Measurements from ENCODE around the gene AGBL1.
"Not testable (repeated sequence)": the region's sequence is repeated elsewhere in the genome, so short reads cannot be mapped to it uniquely, and the experiment has no call there.

Gene AGBL1

GRCh38 chr15:86413191-86413590 lies 333.5 kb downstream of the AGBL1 start:
- DNase-seq = no peak

DNA sequence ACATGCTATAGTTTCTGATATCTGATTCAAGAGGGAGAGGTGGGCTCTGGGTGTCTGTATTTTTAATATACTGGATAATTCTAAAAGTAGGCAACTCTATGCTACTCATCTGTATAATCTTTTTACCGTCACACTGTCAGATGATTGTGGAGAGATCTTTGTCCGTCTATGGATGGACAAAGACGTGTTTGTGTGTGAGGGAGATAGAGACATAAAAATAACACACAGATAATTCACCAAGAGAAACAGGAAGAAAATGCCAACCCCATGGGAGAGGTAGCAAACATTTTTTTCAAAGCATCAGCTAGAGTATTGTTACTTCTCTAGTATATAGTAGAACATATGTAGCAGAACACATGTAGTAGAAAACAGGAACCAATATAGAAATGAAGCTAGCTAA lies 346.1 kb downstream of the AGBL1 start:
- no peak for DNase-seq

GRCh38 chr15:86432861-86433260 lies 353.2 kb downstream of the AGBL1 start:
- no peak for DNase-seq

DNA sequence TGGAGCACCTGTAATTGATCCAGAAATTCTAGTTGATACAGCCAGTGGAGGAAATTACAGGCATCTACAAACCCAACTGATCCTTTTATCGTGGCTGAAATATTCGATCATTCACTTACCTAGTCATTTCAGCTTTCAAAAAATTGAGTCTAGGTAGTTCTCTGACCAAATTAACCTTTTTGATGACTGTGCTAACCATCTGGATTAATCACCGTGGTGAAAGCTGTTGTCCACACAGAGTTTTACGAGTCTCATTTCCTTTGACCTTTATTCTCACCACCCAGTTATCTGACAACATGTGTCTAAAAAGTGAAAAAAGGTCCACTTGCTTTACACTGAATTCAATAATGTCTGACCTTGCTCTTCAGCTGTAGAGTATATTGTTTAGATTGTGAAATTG lies 354.3 kb downstream of the AGBL1 start:
- no peak for DNase-seq

GRCh38 chr15:86439614-86440013 lies 359.9 kb downstream of the AGBL1 start:
- no peak for DNase-seq

GRCh38 chr15:86444527-86444926 lies 364.9 kb downstream of the AGBL1 start:
- DNase-seq = no peak

- no peak for DNase-seq
Observed at GRCh38 chr15:86445579-86446252, 366.0 kb downstream of the AGBL1 start.

- no peak for DNase-seq
Observed at GRCh38 chr15:86446253-86446640, 366.6 kb downstream of the AGBL1 start.

DNA sequence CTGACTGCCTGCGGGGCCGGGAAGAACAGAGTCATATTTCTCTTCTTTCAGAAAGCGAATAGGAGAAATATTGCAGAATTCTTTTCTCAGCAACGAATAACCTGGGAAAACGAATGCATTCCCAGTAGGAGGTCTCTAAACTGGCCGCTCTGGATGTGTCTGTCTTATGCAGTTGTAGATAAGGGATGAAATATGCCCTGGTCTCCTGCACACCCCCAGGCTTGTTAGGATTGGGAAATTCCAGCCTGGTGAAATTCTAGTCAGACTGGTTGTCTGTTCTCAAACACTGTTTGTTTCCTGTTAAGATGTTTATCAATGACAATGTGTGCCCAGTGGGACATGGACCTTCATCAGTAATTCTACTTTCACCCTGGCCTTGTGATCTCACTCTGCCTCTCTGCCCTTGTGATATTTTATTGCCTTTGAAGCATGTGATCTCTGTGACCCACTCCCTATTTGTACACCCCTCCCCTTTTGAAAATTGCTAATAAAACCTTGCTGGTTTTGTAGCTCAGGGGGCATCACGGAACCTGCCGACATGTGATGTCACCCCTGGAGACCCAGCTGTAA lies 385.9 kb downstream of the AGBL1 start:
- DNase-seq = not testable (repeated sequence)

DNA sequence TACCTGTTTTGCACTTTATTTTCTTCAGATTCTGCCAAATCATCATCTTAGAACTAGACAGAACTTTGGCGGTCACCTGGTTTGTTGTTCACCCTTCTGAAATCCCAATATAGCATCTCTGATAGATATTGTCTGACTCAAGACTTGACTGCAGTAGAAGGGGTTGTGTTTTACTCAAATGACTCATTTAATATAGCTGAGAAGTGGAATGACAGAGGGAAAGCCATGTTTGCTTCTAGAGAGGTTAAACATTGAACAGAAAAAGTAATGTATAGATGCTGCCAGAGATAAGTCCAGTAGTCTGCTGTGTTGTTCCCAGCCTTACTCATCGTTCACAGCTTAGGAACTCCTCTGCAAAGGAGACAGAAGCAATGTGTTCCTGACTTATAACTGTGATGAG lies 402.0 kb downstream of the AGBL1 start:
- no peak for DNase-seq

DNA sequence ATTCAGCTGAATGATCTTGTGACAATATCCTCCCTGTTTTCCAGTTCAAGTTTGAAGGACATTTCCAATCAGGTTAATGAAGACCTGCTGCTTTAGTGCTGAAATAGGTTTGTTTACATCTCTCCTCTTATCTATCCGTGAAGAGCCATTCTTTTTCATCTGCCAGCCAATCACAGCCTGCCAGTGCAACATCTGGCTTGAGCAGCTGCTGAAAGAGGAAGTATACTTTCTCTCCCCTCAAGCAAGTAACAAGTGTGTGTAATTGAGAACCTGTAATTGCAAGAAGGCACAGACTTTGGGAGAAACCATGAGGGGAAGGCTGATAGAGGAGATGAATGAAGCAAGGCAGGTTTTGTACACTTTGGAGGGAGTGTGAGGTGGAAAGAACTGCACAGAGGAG lies 404.3 kb downstream of the AGBL1 start:
- DNase-seq = no peak

DNA sequence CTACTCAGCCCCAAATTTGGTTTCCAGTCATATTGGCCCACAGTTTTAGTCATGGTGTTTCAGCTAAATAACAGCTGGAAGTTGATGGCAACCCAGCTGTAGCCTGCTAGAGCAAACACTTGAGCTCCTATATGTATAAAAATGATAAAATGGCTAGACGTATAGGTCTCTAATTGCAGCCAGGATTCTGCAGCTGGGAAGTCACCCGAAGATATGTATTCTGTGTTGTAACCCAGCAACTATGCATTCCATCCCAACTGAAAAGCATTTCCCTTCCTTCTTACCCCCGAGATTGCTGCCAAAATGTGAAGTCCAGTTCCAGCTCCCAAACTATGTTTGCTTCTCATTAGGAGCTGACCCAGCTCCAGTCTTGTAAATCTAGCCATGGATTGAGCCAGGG lies 408.4 kb downstream of the AGBL1 start:
- no peak for DNase-seq

GRCh38 chr15:86489981-86490380 lies 410.3 kb downstream of the AGBL1 start:
- no peak for DNase-seq

GRCh38 chr15:86491118-86491517 lies 411.4 kb downstream of the AGBL1 start:
- DNase-seq = no peak

DNA sequence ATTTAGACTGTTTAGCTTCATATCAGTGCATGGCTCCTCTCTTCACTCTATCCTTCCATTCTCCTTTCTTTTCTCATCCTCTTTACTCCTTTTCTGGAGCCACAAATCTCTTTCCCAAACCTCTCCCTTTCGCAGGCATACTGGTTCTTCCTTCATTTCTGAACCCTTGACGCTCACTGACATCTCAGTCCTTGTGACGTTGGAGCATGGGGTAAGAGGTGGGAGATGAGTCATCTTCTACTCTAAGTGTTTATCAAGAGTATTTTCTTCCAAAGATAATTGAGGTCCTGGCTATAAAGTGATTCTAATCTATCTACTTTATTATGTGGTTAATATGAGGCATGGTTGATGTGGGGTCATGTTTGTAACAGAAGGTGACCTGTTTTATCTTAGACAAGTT lies 414.2 kb downstream of the AGBL1 start:
- DNase-seq = no peak

DNA sequence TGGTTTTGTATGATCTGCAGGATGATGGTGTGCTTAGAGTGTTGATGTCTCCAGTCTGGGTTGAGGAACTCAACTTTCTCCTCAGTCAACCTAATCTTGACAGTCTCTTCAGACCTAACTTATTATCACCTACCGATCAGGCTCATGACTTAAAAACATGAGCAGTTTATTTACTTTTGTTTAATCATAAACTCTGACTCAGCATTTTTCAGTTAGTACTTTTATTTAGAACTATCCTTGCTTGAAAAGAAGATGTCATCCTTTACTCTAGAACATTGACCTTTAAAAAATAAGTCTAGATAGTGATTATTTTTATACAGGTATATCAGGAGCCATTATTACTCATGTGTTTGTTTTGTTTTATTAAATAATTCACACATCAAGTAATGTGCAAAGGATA lies 414.8 kb downstream of the AGBL1 start:
- DNase-seq = no peak

- DNase-seq = no peak
Observed at GRCh38 chr15:86502301-86502700, 422.6 kb downstream of the AGBL1 start.

GRCh38 chr15:86505951-86506350 lies 426.3 kb downstream of the AGBL1 start:
- no peak for DNase-seq

DNA sequence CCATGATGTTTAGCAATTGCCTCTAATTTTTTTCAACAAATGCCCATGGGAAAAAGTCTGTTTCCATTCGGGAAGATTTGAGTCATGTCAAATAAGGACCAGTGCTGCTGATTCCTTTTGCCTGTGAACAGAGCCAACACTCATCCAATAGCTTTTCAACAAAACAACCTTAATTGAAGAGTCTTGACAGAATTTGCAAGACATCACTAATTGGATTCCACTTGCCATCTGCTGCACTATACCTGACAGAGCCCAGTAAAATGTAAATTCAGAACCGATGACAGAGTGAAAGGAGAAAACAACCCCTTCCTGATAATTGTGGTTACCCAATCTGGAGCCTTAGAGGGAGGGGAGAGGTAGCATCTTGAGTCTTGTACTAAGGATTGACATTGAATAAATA lies 426.7 kb downstream of the AGBL1 start:
- DNase-seq = no peak

DNA sequence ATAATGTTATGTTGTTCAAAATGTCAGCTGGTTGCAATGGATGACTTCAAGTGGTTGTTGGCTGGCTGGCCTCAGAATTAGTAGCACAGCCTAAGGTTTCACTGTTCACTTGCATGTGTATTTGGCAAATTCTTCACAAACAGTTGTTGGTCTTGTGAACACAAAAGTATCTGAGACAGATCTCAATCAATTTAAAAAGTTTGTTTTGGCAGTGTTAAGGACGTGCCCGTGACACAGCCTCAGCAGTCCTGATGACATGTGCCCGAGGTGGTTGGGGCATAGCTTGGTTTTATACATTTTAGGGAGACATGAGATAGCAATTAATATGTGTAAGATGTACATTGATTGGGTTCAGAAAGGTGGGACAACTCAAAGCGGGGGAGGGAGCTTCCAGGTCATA lies 436.0 kb downstream of the AGBL1 start:
- no peak for DNase-seq

DNA sequence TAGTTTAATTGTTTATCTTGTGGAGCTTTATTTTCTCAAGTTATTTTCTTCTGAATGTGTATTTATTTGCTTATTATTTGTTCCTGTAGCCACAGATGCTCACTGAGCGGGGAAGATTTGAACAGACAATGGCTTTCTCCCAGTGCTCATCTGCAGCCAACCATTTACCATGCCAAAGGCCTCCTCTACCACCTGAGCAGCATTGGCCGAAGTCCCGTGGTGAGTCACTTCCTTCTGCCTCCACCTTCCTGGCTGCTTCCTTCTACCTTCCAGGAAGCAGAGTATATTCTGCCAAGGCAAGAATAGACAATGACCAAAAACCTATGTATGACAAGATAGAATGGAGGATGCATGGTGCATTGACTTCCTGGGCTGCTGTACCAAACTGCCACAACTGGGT lies 443.1 kb downstream of the AGBL1 start:
- no peak for DNase-seq

GRCh38 chr15:86526938-86527690 lies 447.4 kb downstream of the AGBL1 start:
- DNase-seq = no peak

GRCh38 chr15:86528094-86528493 lies 448.4 kb downstream of the AGBL1 start:
- not testable (repeated sequence) for DNase-seq

DNA sequence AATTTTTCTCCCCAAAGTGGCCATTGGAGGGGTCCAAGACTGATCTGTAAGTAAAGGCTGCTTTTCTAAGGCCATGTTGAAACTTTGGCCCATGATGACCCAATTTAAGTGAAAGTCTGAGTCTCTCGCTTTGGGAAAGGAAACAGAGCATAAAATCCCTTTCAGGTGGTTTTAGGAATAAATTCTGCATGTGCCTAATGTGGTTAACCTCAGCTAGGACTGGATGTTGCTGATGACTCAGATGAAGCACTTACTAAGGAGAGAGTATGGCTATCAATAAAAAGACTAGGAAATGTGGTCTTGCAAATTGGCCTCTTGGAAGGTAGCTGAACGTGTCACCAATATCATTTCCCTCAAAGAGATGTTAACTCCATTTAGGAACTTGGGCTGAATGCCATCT lies 458.5 kb downstream of the AGBL1 start:
- DNase-seq = no peak
